MCF 10A (cell line): ENCODE data around the gene RASL12. TPM values are rescaled to one million over a fixed set of nuclear protein-coding genes. Genes with fewer than 3 reads are reported as not detected.

Source experiments
- BruUV-seq: library from RNA; stranded (reverse); fragments of 400-500 nt; replicated peaks from 2 replicates; lab custom pipeline; 2021; lab: Mats Ljungman, UMichigan
- CTCF ChIA-PET: fragments of 300-600 bp; sonication (Branson Sonifier 250); formaldehyde crosslinking; extraction: SDS; loops from one replicate; lab custom pipeline; 2021; ENCODE audit warnings: antibody characterized with exemption, inconsistent platforms; lab: Yijun Ruan, JAX
- POLR2A ChIA-PET: fragments of 300-600, 350-650 bp; sonication (Branson Sonifier 250); formaldehyde crosslinking; extraction: SDS; loops from one replicate; lab custom pipeline; 2020; ENCODE audit warnings: antibody characterized with exemption, inconsistent platforms; lab: Yijun Ruan, JAX
- DNase-seq: peaks from one replicate; pipeline ENCODE4 v3.0.0-alpha.2; 2018; ENCODE audit not compliant: unreplicated experiment
- H3K27ac Mint-ChIP-seq: one replicate; pipeline ENCODE4 v1.8.0; 2022; ENCODE audit warnings: mild to moderate bottlenecking, low read depth, mixed read lengths; ENCODE audit not compliant: unreplicated experiment
- H3K27me3 Mint-ChIP-seq: one replicate; pipeline ENCODE4 v1.8.0; 2022; ENCODE audit warnings: mixed read lengths; ENCODE audit not compliant: insufficient read depth, unreplicated experiment
- H3K36me3 Mint-ChIP-seq: one replicate; pipeline ENCODE4 v1.8.0; 2022; ENCODE audit warnings: mild to moderate bottlenecking, moderate library complexity, mixed read lengths; ENCODE audit not compliant: insufficient read depth, unreplicated experiment
- H3K4me1 Mint-ChIP-seq: one replicate; pipeline ENCODE4 v1.8.0; 2022; ENCODE audit warnings: mixed read lengths; ENCODE audit not compliant: insufficient read depth, unreplicated experiment
- H3K4me3 Mint-ChIP-seq: one replicate; pipeline ENCODE4 v1.8.0; 2022; ENCODE audit warnings: mild to moderate bottlenecking, moderate library complexity, mixed read lengths; ENCODE audit not compliant: unreplicated experiment
- H3K9me3 Mint-ChIP-seq: one replicate; pipeline ENCODE4 v1.8.0; 2022; ENCODE audit warnings: mixed read lengths; ENCODE audit not compliant: unreplicated experiment
- intact Hi-C: fragments of 100-400 bp; cut with micrococcal nuclease; formaldehyde crosslinking; loops from 2 replicates; pipeline ENCODE4 v1.14.1; 2022
- total RNA-seq: library from RNA; stranded (reverse); gene quantifications from 2 replicates; pipeline ENCODE4 v1.2.3, GENCODE V29; 2022
- TF ChIP-seq, protein P1 (sequence below): fragments of 200-600 bp; IDR thresholded peaks from one replicate; pipeline ENCODE4 v1.8.0; 2022; ENCODE audit warnings: antibody characterized with exemption, mild to moderate bottlenecking; ENCODE audit not compliant: unreplicated experiment

RASL12 gene
- total RNA-seq, 1 experiment from 2014 or later = not detected

DNA sequence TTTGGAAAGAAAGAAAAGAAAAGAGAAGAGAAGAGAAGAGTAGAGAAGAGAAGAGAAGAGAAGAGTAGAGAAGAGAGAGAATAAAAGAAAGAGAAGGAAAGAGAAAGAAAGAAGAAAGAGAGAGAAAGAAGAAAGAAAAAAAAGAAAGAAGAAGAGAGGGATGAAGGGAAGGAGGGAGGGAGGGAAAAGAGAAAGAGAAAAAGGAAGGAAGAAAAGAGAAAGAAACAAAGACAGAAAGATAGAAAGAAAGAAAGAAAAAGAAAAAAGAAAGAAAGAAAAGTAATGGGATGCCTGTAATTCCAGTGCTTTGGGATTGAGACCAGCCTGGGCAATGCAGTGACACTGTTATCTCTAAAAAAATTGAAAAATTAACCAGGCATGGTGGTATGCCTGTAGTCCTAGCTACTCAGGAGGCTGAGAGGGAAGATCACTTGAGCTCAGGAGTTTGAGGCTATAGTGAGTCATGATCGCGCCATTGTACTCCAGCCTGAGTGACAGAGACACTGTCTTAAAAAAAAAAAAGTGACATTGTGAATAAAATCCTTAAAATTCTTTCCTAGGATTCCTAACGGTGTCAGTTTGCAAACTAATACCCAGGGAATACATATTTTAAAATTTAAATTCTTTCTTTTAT, 1.7 kb downstream of the RASL12 start:
- H3K9me3 Mint-ChIP-seq = no peaks in the 10 kb centered on the region
- no peaks in the 10 kb centered on the region for H3K36me3 Mint-ChIP-seq
- H3K27me3 Mint-ChIP-seq = peaks cover 35% of the 10 kb centered on the region
- BruUV-seq = no TSS peak
- ChIA-PET CTCF (interaction anchor here (0.7 to 1.0 kb wide), 4 partner anchors 11 to 37 kb away, joined by 3 to 6 read pairs (median 4); no protein-coding TSS in a partner anchor), POLR2A (interaction anchor here (0.6 to 0.7 kb wide), 2 partner anchors 66 to 215 kb away, joined by 3 to 4 read pairs; no protein-coding TSS in a partner anchor)
- H3K27ac Mint-ChIP-seq = no peak overlapping the region
- DNase-seq = no peak
- no peak overlapping the region for H3K4me3 Mint-ChIP-seq
- intact Hi-C loops = no loop called here
- H3K4me1 Mint-ChIP-seq = peaks cover 6% of the 10 kb centered on the region
- TF ChIP-seq, protein P1, sequence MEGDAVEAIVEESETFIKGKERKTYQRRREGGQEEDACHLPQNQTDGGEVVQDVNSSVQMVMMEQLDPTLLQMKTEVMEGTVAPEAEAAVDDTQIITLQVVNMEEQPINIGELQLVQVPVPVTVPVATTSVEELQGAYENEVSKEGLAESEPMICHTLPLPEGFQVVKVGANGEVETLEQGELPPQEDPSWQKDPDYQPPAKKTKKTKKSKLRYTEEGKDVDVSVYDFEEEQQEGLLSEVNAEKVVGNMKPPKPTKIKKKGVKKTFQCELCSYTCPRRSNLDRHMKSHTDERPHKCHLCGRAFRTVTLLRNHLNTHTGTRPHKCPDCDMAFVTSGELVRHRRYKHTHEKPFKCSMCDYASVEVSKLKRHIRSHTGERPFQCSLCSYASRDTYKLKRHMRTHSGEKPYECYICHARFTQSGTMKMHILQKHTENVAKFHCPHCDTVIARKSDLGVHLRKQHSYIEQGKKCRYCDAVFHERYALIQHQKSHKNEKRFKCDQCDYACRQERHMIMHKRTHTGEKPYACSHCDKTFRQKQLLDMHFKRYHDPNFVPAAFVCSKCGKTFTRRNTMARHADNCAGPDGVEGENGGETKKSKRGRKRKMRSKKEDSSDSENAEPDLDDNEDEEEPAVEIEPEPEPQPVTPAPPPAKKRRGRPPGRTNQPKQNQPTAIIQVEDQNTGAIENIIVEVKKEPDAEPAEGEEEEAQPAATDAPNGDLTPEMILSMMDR = no peak

DNA sequence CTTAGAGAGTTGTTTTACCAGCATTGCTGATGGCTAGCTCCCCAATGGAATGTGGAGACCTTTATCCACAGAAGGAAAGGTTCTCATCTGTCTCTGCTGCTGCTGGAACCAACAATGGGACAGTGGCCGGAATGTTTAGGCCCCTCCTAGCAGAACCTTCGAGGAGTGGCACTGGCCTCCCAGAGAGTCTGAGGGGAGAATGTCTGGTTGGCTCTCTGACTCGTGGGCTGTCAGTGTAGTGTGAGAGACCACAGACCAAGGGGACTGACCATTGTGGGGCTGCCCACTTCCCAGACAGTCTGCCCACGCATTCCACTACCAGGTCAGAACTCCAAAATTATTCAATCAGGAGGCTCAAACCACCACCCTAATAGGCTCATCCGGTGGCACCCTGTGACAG, 5.1 kb downstream of the RASL12 start:
- TF ChIP-seq, protein P1 = no peak
- Mint-ChIP-seq H3K4me1 (peaks cover 6% of the 10 kb centered on the region), H3K27me3 (peaks cover 25% of the 10 kb centered on the region), H3K27ac (no peak overlapping the region), H3K9me3 (no peaks in the 10 kb centered on the region), H3K36me3 (no peaks in the 10 kb centered on the region), H3K4me3 (no peak overlapping the region)
- intact Hi-C loops = no loop called here
- CTCF ChIA-PET = interaction anchor here (0.8 to 1.3 kb wide), 2 partner anchors 8 to 39 kb away, joined by 3 read pairs; no protein-coding TSS in a partner anchor
- DNase-seq = no peak
- BruUV-seq = no TSS peak
- POLR2A ChIA-PET = no interaction called here

DNA sequence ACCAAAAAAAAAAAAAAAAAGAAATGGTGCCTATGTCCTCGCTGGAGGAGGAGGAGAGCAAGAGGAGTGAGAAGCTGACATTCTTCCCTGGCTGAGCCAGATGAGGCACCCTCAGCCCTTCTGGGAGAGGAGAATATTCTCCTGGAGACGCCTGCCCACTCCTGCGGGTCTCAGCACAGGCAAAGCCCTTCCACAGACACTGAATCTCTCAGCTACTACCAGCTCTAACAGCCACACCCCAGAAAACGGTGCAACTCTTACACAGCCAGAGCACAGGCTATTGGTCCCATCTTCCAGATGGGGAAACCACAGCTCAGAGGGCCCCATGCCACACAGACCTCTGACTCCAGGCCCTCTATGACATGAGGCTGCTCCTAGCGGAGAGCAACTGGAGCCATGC, 5.7 kb downstream of the RASL12 start:
- H3K4me3 Mint-ChIP-seq = no peak overlapping the region
- ChIA-PET CTCF (interaction anchor here (0.6 to 1.3 kb wide), 2 partner anchors 13 to 39 kb away, joined by 3 read pairs; no protein-coding TSS in a partner anchor), POLR2A (no interaction called here)
- H3K9me3 Mint-ChIP-seq = no peaks in the 10 kb centered on the region
- intact Hi-C loops = no loop called here
- BruUV-seq = no TSS peak
- H3K4me1 Mint-ChIP-seq = peaks cover 5% of the 10 kb centered on the region
- peaks cover 18% of the 10 kb centered on the region for H3K27me3 Mint-ChIP-seq
- no peak for DNase-seq
- no peaks in the 10 kb centered on the region for H3K36me3 Mint-ChIP-seq
- TF ChIP-seq, protein P1 = no peak
- no peak overlapping the region for H3K27ac Mint-ChIP-seq

DNA sequence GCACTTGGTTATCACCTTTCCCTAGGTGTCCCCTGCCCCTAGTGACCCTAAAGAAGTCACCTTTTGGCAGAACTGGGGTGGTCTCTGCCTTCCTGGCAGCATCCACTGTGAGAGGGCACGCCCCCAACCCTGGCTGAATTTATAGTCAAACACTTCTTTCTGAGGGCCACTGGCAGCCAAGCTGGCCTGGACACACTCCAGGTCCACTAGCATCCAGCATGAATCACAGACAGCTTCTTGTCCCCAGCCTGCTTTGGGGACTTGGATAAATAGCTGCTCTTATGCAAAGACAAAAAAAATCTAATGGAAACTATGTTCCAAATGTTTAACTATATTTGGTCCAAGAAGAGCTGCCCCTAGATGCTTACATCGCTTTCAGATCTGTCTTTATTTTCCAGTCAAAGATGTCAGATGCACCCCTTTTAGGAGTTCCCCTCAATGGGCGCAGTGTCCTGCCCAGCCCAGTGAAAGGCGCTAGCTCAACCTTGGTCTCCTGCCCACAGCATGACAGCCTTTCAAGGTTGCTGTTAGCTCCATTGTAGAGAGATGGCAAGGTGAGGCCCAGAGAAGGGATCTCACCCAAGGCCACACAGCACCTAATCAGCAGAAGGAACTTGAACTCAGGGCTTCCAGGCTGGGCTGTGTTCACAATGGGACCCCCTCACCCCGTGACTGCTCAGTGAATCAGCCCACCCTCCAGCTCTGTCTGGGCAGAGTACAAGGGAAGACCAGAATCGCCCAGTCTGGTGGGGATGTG, 7.0 kb downstream of the RASL12 start:
- Mint-ChIP-seq H3K36me3 (no peaks in the 10 kb centered on the region), H3K27me3 (peaks cover 6% of the 10 kb centered on the region), H3K4me3 (no peak overlapping the region), H3K4me1 (peaks cover 4% of the 10 kb centered on the region), H3K27ac (no peak overlapping the region), H3K9me3 (no peaks in the 10 kb centered on the region)
- intact Hi-C loops = no loop called here
- POLR2A ChIA-PET = interaction anchor here (0.5 to 0.7 kb wide), 2 partner anchors 15 to 1432 kb away, joined by 3 read pairs; no protein-coding TSS in a partner anchor
- CTCF ChIA-PET = interaction anchor here (0.6 to 0.9 kb wide), 3 partner anchors 13 to 122 kb away, joined by 3 read pairs; no protein-coding TSS in a partner anchor
- BruUV-seq = no TSS peak
- no peak for DNase-seq
- TF ChIP-seq, protein P1 = no peak
